Astrocyte (in vitro differentiated cells and primary cell): ENCODE data around the gene TNFSF15. TPM values are rescaled to one million over a fixed set of nuclear protein-coding genes. Genes with fewer than 3 reads are reported as not detected.

ENCODE experiments used
- DNase-seq: peaks from one replicate; pipeline ENCODE4 v3.0.0-alpha.2; 2010; ENCODE audit warnings: low read depth
- FAIRE-seq: peaks from 2 replicates; lab custom pipeline; 2011; peaks lifted over from hg19 to GRCh38; lab: Jason Lieb, UNC
- H2AFZ ChIP-seq: 2 replicates; pipeline ENCODE4 v1.6.0; 2012; ENCODE audit warnings: low read depth, low read length, inconsistent platforms
- H3K27ac ChIP-seq: 2 replicates; pipeline ENCODE4 v1.5.1; 2011; ENCODE audit warnings: low read depth, low read length, inconsistent platforms
- H3K27me3 ChIP-seq: 2 replicates; pipeline ENCODE4 v1.6.0; 2011; ENCODE audit warnings: low read length, inconsistent platforms; ENCODE audit not compliant: insufficient read depth
- H3K36me3 ChIP-seq: 2 replicates; pipeline ENCODE4 v1.5.1; 2011; ENCODE audit warnings: low read length, inconsistent platforms; ENCODE audit not compliant: insufficient read depth
- H3K4me1 ChIP-seq: 2 replicates; pipeline ENCODE4 v1.5.1; 2011; ENCODE audit warnings: low read length, inconsistent platforms; ENCODE audit not compliant: insufficient read depth
- H3K4me2 ChIP-seq: 2 replicates; pipeline ENCODE4 v1.6.0; 2012; ENCODE audit warnings: low read length, inconsistent platforms
- H3K4me3 ChIP-seq: 2 replicates; pipeline ENCODE4 v1.5.1; 2011; ENCODE audit warnings: low read depth, mild to moderate bottlenecking, low read length, inconsistent platforms; ENCODE audit not compliant: insufficient read depth
- H3K79me2 ChIP-seq: 2 replicates; pipeline ENCODE4 v1.6.0; 2012; ENCODE audit warnings: mild to moderate bottlenecking, low read length, inconsistent platforms; ENCODE audit not compliant: insufficient read depth
- H3K9ac ChIP-seq: 2 replicates; pipeline ENCODE4 v1.6.0; 2012; ENCODE audit warnings: mild to moderate bottlenecking, low read length, inconsistent platforms
- H3K9me3 ChIP-seq: 2 replicates; pipeline ENCODE4 v1.5.1; 2012; ENCODE audit warnings: low read depth, mild to moderate bottlenecking, low read length, inconsistent platforms; ENCODE audit not compliant: insufficient read depth
- H4K20me1 ChIP-seq: 2 replicates; pipeline ENCODE4 v1.6.0; 2012; ENCODE audit warnings: low read length, inconsistent platforms; ENCODE audit not compliant: insufficient read depth
- H3K27ac Mint-ChIP-seq: one replicate; pipeline ENCODE4 v1.8.0; 2021; ENCODE audit warnings: mild to moderate bottlenecking, mixed read lengths; ENCODE audit not compliant: unreplicated experiment
- H3K27me3 Mint-ChIP-seq: one replicate; pipeline ENCODE4 v1.8.0; 2021; ENCODE audit warnings: low read depth, mixed read lengths; ENCODE audit not compliant: unreplicated experiment
- H3K36me3 Mint-ChIP-seq: one replicate; pipeline ENCODE4 v1.8.0; 2021; ENCODE audit warnings: low read depth, mixed read lengths; ENCODE audit not compliant: unreplicated experiment
- H3K4me1 Mint-ChIP-seq: one replicate; pipeline ENCODE4 v1.8.0; 2021; ENCODE audit warnings: low read depth, mixed read lengths; ENCODE audit not compliant: unreplicated experiment
- H3K4me3 Mint-ChIP-seq: one replicate; pipeline ENCODE4 v1.8.0; 2021; ENCODE audit warnings: mild to moderate bottlenecking, moderate library complexity, mixed read lengths; ENCODE audit not compliant: unreplicated experiment
- H3K9me3 Mint-ChIP-seq: one replicate; pipeline ENCODE4 v1.8.0; 2021; ENCODE audit warnings: mild to moderate bottlenecking, mixed read lengths; ENCODE audit not compliant: unreplicated experiment
- EZH2 ChIP-seq: IDR thresholded peaks from 2 replicates; pipeline ENCODE4 v1.6.1; 2012; ENCODE audit warnings: mild to moderate bottlenecking, low read length, inconsistent platforms; ENCODE audit not compliant: insufficient read depth
- total RNA-seq: library from RNA; stranded (reverse); gene quantifications from 2 replicates; pipeline ENCODE4 v1.2.1, GENCODE V29; 2021
- TF ChIP-seq, protein P1 (sequence below): IDR thresholded peaks from 2 replicates; pipeline ENCODE4 v1.5.1; 2011; ENCODE audit warnings: low read depth, mild to moderate bottlenecking, inconsistent platforms, low read length, moderate library complexity; ENCODE audit not compliant: insufficient read depth

Gene TNFSF15
- total RNA-seq, 1 donor from 2014 or later = 10.3 TPM

GRCh38 chr9:114798780-114799427 is 6.9 kb downstream of the TNFSF15 start:
- FAIRE-seq = no peak
- Histone ChIP-seq H3K79me2 (no peaks in the 10 kb centered on the region), H3K4me3 (no peak overlapping the region), H3K9ac (no peak overlapping the region), H3K36me3 (no peaks in the 10 kb centered on the region), H3K4me1 (peaks cover under 1% of the 10 kb centered on the region), H3K4me2 (no peak overlapping the region), H3K9me3 (no peaks in the 10 kb centered on the region), H4K20me1 (no peaks in the 10 kb centered on the region), H2AFZ (no peak overlapping the region), H3K27me3 (peaks cover 17% of the 10 kb centered on the region), H3K27ac (no peak overlapping the region)
- TF ChIP-seq, protein P1, sequence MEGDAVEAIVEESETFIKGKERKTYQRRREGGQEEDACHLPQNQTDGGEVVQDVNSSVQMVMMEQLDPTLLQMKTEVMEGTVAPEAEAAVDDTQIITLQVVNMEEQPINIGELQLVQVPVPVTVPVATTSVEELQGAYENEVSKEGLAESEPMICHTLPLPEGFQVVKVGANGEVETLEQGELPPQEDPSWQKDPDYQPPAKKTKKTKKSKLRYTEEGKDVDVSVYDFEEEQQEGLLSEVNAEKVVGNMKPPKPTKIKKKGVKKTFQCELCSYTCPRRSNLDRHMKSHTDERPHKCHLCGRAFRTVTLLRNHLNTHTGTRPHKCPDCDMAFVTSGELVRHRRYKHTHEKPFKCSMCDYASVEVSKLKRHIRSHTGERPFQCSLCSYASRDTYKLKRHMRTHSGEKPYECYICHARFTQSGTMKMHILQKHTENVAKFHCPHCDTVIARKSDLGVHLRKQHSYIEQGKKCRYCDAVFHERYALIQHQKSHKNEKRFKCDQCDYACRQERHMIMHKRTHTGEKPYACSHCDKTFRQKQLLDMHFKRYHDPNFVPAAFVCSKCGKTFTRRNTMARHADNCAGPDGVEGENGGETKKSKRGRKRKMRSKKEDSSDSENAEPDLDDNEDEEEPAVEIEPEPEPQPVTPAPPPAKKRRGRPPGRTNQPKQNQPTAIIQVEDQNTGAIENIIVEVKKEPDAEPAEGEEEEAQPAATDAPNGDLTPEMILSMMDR = no peak
- no peak for TF ChIP-seq EZH2
- Mint-ChIP-seq H3K4me1 (peaks cover 22% of the 10 kb centered on the region), H3K27ac (no peak overlapping the region), H3K36me3 (no peaks in the 10 kb centered on the region), H3K4me3 (no peak overlapping the region), H3K9me3 (no peaks in the 10 kb centered on the region), H3K27me3 (peaks cover 5% of the 10 kb centered on the region)
- no peak for DNase-seq

DNA sequence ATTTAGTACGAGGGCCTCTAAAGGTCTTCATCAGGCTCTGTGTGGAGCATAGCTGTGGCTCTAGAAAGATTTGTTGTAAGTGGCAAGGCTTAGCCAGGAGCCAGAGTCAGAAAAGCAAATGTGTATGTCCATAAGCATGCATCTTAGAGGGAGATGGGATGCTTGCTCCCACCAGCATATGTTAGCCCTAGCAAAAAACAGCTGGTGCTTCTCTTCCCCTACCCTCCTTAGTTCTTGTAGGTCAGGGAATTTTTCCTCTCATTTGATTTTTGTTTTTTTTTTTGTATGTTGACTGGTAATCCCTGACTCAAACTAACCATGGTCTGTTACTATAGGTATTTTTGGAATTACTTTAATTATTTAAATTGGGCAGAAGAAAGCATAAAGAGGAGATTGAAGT is 7.7 kb downstream of the TNFSF15 start:
- peaks cover 15% of the 10 kb centered on the region for H3K4me1 Mint-ChIP-seq
- H3K27me3 Mint-ChIP-seq = peaks cover 5% of the 10 kb centered on the region
- H3K27me3 ChIP-seq = peaks cover 17% of the 10 kb centered on the region
- TF ChIP-seq, protein P1 = no peak
- no peak for TF ChIP-seq EZH2
- no peak for FAIRE-seq
- H3K4me2 ChIP-seq = no peak overlapping the region
- no peaks in the 10 kb centered on the region for H3K4me1 ChIP-seq
- no peak overlapping the region for H3K4me3 ChIP-seq
- no peaks in the 10 kb centered on the region for H3K36me3 Mint-ChIP-seq
- H3K9me3 Mint-ChIP-seq = no peaks in the 10 kb centered on the region
- H2AFZ ChIP-seq = no peak overlapping the region
- no peaks in the 10 kb centered on the region for H3K79me2 ChIP-seq
- no peaks in the 10 kb centered on the region for H3K36me3 ChIP-seq
- no peak overlapping the region for H3K27ac Mint-ChIP-seq
- H3K9me3 ChIP-seq = no peaks in the 10 kb centered on the region
- no peak overlapping the region for H3K9ac ChIP-seq
- no peak overlapping the region for H3K4me3 Mint-ChIP-seq
- no peak for DNase-seq
- no peaks in the 10 kb centered on the region for H4K20me1 ChIP-seq
- H3K27ac ChIP-seq = no peak overlapping the region

DNA sequence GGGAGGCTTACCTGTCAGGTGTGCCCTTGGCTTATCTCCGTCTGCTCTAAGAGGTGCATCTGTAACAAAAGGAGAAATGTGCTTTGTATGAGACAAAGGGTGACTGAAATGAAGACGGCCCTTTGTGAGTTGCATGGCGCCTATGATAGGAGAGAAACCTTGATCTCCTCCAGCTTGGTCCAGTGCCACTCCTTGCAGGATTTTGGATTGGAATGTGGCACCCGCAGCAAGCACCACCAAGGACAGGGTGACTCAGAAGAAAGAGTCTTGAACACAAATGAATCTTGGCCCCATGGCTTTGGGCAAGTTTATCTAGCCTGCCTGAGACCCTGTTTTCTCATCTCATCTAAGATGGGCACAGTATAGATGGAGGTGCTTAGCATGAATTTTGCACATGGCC is 13.4 kb downstream of the TNFSF15 start:
- no peaks in the 10 kb centered on the region for H3K36me3 Mint-ChIP-seq
- peaks cover 32% of the 10 kb centered on the region for H3K4me1 Mint-ChIP-seq
- no peak for FAIRE-seq
- no peak overlapping the region for H3K27ac ChIP-seq
- no peak for TF ChIP-seq EZH2
- H3K4me3 Mint-ChIP-seq = no peak overlapping the region
- H3K4me3 ChIP-seq = no peak overlapping the region
- DNase-seq = no peak
- no peaks in the 10 kb centered on the region for H4K20me1 ChIP-seq
- peaks cover 3% of the 10 kb centered on the region for H3K4me1 ChIP-seq
- H3K9me3 Mint-ChIP-seq = no peaks in the 10 kb centered on the region
- no peak overlapping the region for H3K27ac Mint-ChIP-seq
- H3K79me2 ChIP-seq = no peaks in the 10 kb centered on the region
- no peaks in the 10 kb centered on the region for H3K27me3 ChIP-seq
- H3K27me3 Mint-ChIP-seq = peaks cover 5% of the 10 kb centered on the region
- no peak overlapping the region for H3K4me2 ChIP-seq
- no peaks in the 10 kb centered on the region for H3K36me3 ChIP-seq
- no peaks in the 10 kb centered on the region for H3K9me3 ChIP-seq
- no peak overlapping the region for H2AFZ ChIP-seq
- H3K9ac ChIP-seq = no peak overlapping the region
